ENCODE results near the gene SLITRK1. TPM values are rescaled to one million over a fixed set of nuclear protein-coding genes. Genes with fewer than 3 reads are reported as not detected.

Gene SLITRK1
- total and polyA plus RNA-seq, 2 donors: 0.06 to 0.32 TPM

- Histone ChIP-seq H3K4me1 (ENCODE audit: insufficient read depth) (no peaks in the 10 kb centered on the region), H3K4me3 (ENCODE audit: low read depth, low read length) (no peak overlapping the region), H3K27ac (ENCODE audit: low read depth) (no peak overlapping the region), H3K36me3 (ENCODE audit: insufficient read depth) (no peaks in the 10 kb centered on the region)
- 2% methylated on average over 19 of the region's 19 CpGs for WGBS
- no peak for DNase-seq (ENCODE audit: extremely low spot score)
These were observed 1.1 kb downstream of the SLITRK1 start for GRCh38 chr13:83881140-83881684.

- WGBS: 6% methylated on average over 26 of the region's 26 CpGs
- DNase-seq (ENCODE audit: extremely low spot score): no peak
- Histone ChIP-seq H3K4me3 (ENCODE audit: low read depth, low read length) (no peak overlapping the region), H3K27ac (ENCODE audit: low read depth) (no peak overlapping the region), H3K4me1 (ENCODE audit: insufficient read depth) (no peaks in the 10 kb centered on the region), H3K36me3 (ENCODE audit: insufficient read depth) (no peaks in the 10 kb centered on the region)
These were observed 1.8 kb downstream of the SLITRK1 start for GRCh38 chr13:83880275-83881139.

GRCh38 chr13:83879431-83880171 lies 2.7 kb downstream of the SLITRK1 start:
- no peaks in the 10 kb centered on the region for H3K4me1 ChIP-seq (ENCODE audit: insufficient read depth)
- no peak overlapping the region for H3K4me3 ChIP-seq (ENCODE audit: low read depth, low read length)
- DNase-seq (ENCODE audit: extremely low spot score): no peak
- no peak overlapping the region for H3K27ac ChIP-seq (ENCODE audit: low read depth)
- WGBS: 3% methylated on average over 33 of the region's 33 CpGs
- no peaks in the 10 kb centered on the region for H3K36me3 ChIP-seq (ENCODE audit: insufficient read depth)

- Histone ChIP-seq H3K4me3 (ENCODE audit: low read depth, low read length) (no peak overlapping the region), H3K27ac (ENCODE audit: low read depth) (no peak overlapping the region), H3K36me3 (ENCODE audit: insufficient read depth) (no peaks in the 10 kb centered on the region), H3K4me1 (ENCODE audit: insufficient read depth) (no peaks in the 10 kb centered on the region)
- 6% methylated on average over 31 of the region's 31 CpGs for WGBS
- no peak for DNase-seq (ENCODE audit: extremely low spot score)
These were observed 3.4 kb downstream of the SLITRK1 start for GRCh38 chr13:83878691-83879430.

- Histone ChIP-seq H3K27ac (ENCODE audit: low read depth) (no peak overlapping the region), H3K4me3 (ENCODE audit: low read depth, low read length) (no peak overlapping the region), H3K36me3 (ENCODE audit: insufficient read depth) (no peaks in the 10 kb centered on the region), H3K4me1 (ENCODE audit: insufficient read depth) (no peaks in the 10 kb centered on the region)
- WGBS: 29% methylated on average over 12 of the region's 12 CpGs
- DNase-seq (ENCODE audit: extremely low spot score): no peak
These were observed 4.5 kb downstream of the SLITRK1 start for GRCh38 chr13:83877651-83878355.

- Histone ChIP-seq H3K36me3 (ENCODE audit: insufficient read depth) (no peaks in the 10 kb centered on the region), H3K4me1 (ENCODE audit: insufficient read depth) (no peaks in the 10 kb centered on the region), H3K4me3 (ENCODE audit: low read depth, low read length) (no peak overlapping the region), H3K27ac (ENCODE audit: low read depth) (no peak overlapping the region)
- no peak for DNase-seq (ENCODE audit: extremely low spot score)
- WGBS: 91% methylated on average over 3 of the region's 3 CpGs
These were observed 5.7 kb downstream of the SLITRK1 start for GRCh38 chr13:83876546-83876945.

GRCh38 chr13:83867708-83868107 lies 14.6 kb downstream of the SLITRK1 start:
- Histone ChIP-seq H3K27ac (ENCODE audit: low read depth) (no peak overlapping the region), H3K4me3 (ENCODE audit: low read depth, low read length) (no peak overlapping the region), H3K4me1 (ENCODE audit: insufficient read depth) (no peaks in the 10 kb centered on the region), H3K36me3 (ENCODE audit: insufficient read depth) (no peaks in the 10 kb centered on the region)
- no peak for DNase-seq (ENCODE audit: extremely low spot score)

GRCh38 chr13:83865161-83866137 lies 16.8 kb downstream of the SLITRK1 start:
- H3K4me3 ChIP-seq (ENCODE audit: low read depth, low read length): no peak overlapping the region
- DNase-seq (ENCODE audit: extremely low spot score): no peak
- no peaks in the 10 kb centered on the region for H3K4me1 ChIP-seq (ENCODE audit: insufficient read depth)
- WGBS: 77% methylated on average over 5 of the region's 5 CpGs
- no peak overlapping the region for H3K27ac ChIP-seq (ENCODE audit: low read depth)
- H3K36me3 ChIP-seq (ENCODE audit: insufficient read depth): no peaks in the 10 kb centered on the region

- DNase-seq (ENCODE audit: extremely low spot score): no peak
- Histone ChIP-seq H3K27ac (ENCODE audit: low read depth) (no peak overlapping the region), H3K36me3 (ENCODE audit: insufficient read depth) (no peaks in the 10 kb centered on the region), H3K4me1 (ENCODE audit: insufficient read depth) (no peaks in the 10 kb centered on the region), H3K4me3 (ENCODE audit: low read depth, low read length) (no peak overlapping the region)
- 76% methylated on average over 3 of the region's 3 CpGs for WGBS
These were observed 28.5 kb downstream of the SLITRK1 start for GRCh38 chr13:83853771-83854170.

GRCh38 chr13:83845106-83845505 lies 37.2 kb downstream of the SLITRK1 start:
- WGBS: 65% methylated on average over 2 of the region's 2 CpGs
- no peak for DNase-seq (ENCODE audit: extremely low spot score)
- Histone ChIP-seq H3K4me1 (ENCODE audit: insufficient read depth) (no peaks in the 10 kb centered on the region), H3K27ac (ENCODE audit: low read depth) (no peak overlapping the region), H3K36me3 (ENCODE audit: insufficient read depth) (no peaks in the 10 kb centered on the region), H3K4me3 (ENCODE audit: low read depth, low read length) (no peak overlapping the region)

GRCh38 chr13:83839146-83839545 lies 43.1 kb downstream of the SLITRK1 start:
- WGBS: 39% methylated on average over 3 of the region's 3 CpGs
- Histone ChIP-seq H3K4me3 (ENCODE audit: low read depth, low read length) (no peak overlapping the region), H3K36me3 (ENCODE audit: insufficient read depth) (no peaks in the 10 kb centered on the region), H3K4me1 (ENCODE audit: insufficient read depth) (no peaks in the 10 kb centered on the region), H3K27ac (ENCODE audit: low read depth) (no peak overlapping the region)
- no peak for DNase-seq (ENCODE audit: extremely low spot score)

- Histone ChIP-seq H3K27ac (ENCODE audit: low read depth) (no peak overlapping the region), H3K4me1 (ENCODE audit: insufficient read depth) (no peaks in the 10 kb centered on the region), H3K4me3 (ENCODE audit: low read depth, low read length) (no peak overlapping the region), H3K36me3 (ENCODE audit: insufficient read depth) (no peaks in the 10 kb centered on the region)
- DNase-seq (ENCODE audit: extremely low spot score): no peak
- WGBS: 75% methylated on average over 3 of the region's 3 CpGs
These were observed 50.5 kb downstream of the SLITRK1 start for GRCh38 chr13:83831796-83832195.
